Measurements from ENCODE around the gene NUCB2.

The NUCB2 gene

GRCh38 chr11:17328871-17329494 lies 52.4 kb downstream of the NUCB2 start:
- in situ Hi-C loops (cut with MboI; ENCODE audit: low sequenced_read_pairs), result no loop called here

GRCh38 chr11:17331669-17332068 lies 55.1 kb downstream of the NUCB2 start:
- in situ Hi-C loops (cut with MboI; ENCODE audit: low sequenced_read_pairs), result no loop called here

GRCh38 chr11:17333799-17334586 lies 57.5 kb downstream of the NUCB2 start:
- in situ Hi-C loops (cut with MboI; ENCODE audit: low sequenced_read_pairs), result no loop called here

DNA sequence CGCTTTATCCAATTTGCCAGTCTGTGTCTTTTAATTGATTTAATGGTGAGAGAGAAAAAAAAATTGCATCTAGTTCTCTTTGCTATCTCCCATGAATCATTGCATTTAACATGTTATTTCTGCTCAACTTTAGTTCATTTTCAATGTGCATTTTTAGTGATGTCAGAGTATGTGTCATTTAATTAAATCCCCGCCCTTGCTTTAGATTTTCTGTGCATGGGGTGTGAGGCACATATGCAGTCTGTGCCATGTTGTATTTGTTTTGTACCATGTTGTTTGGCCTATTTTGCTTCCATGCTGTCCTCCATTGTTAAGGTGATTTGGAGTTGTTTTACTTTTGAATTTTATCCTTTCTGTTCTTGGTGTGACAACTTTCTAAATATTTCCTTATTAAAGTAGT lies 66.7 kb downstream of the NUCB2 start:
- in situ Hi-C loops (cut with MboI; ENCODE audit: low sequenced_read_pairs), result no loop called here

DNA sequence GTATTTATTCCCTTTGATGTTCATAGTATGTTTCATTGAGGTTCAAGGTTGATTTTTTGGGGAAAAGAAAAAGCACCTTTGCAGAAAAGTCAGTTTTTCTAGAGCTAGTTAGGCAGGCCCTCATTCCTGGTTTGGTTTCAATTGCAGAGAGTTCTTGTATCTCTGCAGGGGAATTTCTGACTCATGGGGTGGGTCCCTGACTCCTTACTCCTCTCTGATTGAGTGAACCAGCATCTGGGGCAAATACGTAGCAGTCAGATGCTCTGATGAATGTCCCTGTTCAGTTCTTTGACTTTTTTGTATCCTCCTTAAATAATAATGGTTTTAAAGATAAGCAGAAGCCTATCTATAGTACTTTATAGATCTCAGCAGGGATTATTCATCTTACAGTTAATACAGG lies 67.4 kb downstream of the NUCB2 start:
- in situ Hi-C loops (cut with MboI; ENCODE audit: low sequenced_read_pairs), result no loop called here

GRCh38 chr11:17347676-17348075 lies 71.1 kb downstream of the NUCB2 start:
- in situ Hi-C loops (cut with MboI; ENCODE audit: low sequenced_read_pairs), result no loop called here

DNA sequence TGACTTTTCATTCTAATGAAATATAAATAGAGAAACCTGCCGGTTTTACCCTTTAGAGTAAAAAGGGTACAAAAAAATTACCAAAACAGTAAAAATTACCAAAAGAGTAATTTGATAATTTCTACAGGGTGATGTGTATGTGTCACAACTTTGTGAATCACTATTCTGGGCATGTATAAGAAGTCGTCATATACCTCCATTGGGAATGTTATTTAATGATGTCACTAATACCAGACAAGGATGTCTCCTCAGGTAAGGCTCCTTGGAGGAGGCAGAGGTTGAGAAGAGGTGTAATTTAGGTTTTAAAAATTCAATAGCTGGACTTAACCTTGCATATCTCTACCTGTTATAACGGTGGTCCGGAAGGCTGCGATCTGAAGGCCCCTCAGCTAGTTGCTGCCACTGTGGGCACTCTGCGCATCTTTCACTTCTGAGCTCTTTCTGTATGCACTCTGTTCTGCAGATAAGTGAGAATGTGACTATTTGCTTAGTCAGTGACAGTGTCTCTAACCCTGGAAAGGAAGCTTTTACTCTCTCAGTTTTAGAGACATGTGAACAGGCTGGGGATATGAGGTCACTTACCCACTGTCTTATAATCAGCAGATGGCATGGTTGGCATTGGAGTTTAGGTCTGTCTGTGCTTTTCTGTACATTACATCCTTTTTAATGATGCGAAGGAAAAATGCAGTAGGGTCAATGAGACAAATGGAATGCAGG lies 74.1 kb downstream of the NUCB2 start:
- in situ Hi-C loops (cut with MboI; ENCODE audit: low sequenced_read_pairs), result no loop called here

GRCh38 chr11:17351172-17351509 lies 74.6 kb downstream of the NUCB2 start:
- in situ Hi-C loops (cut with MboI; ENCODE audit: low sequenced_read_pairs), result no loop called here

DNA sequence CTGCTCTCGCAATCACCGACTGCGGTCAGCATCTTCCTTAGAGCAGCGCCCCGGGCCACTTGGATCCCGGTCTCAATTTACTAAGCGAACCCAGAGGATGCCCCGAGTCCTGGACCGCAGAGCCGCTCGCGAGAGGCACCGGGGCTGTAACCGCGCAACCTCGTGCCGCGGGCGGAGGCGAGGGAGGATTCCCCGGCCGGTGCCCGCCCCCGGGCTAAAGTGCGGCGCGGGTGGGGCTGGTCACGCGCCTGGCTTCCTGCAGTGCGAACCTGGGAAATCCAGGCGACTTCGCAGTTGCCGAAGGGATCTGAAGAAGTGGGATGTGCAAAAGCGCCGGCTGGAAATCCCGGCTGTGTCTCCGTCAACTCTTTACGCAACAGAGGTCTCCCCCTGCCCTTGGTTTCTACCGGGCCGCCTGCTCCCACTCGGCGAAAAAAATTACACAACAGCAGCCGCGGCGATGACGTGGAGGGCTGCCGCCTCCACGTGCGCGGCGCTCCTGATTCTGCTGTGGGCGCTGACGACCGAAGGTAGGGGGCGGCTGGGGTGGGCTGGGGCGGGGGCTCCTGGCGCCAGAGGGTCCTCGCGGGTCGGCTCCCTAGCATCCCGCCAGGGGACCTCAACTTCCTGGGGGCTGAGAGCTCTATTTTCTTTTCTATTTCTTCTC lies 75.1 kb downstream of the NUCB2 start, which contains the start of gene NCR3LG1:
Gene NCR3LG1, plus strand, starts transcription at position 291 of the 667 bp plus-strand sequence. Its CDS starts 170 bp downstream, at position 461.
- in situ Hi-C loops (cut with MboI; ENCODE audit: low sequenced_read_pairs), result no loop called here

GRCh38 chr11:17352950-17353820 lies 76.6 kb downstream of the NUCB2 start:
- in situ Hi-C loops (cut with MboI; ENCODE audit: low sequenced_read_pairs), result no loop called here

GRCh38 chr11:17353821-17354600 lies 77.5 kb downstream of the NUCB2 start:
- in situ Hi-C loops (cut with MboI; ENCODE audit: low sequenced_read_pairs), result no loop called here

DNA sequence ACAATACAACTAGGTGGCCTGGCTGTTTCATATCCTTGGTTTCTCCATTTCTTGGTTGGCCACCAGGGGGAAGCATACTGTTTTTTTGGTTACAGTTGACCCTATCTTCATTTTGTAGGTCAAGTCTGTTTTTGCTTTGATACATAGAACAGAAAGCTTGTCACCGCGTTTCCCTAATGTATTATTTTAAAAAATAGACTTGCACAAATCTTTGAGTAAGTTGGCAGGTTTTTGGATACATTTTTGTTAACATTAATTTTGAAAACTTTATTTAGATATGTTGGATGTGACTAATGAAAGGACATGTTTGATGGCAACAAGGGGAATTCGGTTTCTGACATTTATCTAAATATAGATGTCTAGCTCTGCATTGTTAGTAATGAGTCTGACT lies 78.1 kb downstream of the NUCB2 start:
- in situ Hi-C loops (cut with MboI; ENCODE audit: low sequenced_read_pairs), result no loop called here

DNA sequence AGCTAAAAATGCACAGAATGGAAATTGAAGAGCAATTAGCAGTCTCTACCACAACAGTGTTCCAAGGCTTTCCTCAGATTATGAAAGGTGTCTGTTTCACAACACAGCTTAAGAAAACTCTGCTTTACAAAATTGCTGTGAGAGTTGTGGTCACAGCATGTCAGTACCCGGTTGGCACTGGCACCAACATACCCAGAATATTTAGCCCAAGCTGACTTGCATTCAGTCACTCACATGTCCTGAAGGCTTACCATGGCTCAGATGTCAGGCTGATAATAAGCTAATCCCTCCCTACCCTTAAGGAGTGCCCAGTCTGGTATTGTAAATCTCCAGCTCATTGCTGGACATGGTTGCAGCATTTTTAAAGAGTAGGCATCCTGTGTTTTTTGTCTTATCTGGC lies 90.0 kb downstream of the NUCB2 start:
- in situ Hi-C loops (cut with MboI; ENCODE audit: low sequenced_read_pairs), result no loop called here

GRCh38 chr11:17368551-17368950 lies 92.0 kb downstream of the NUCB2 start:
- in situ Hi-C loops (cut with MboI; ENCODE audit: low sequenced_read_pairs), result no loop called here

DNA sequence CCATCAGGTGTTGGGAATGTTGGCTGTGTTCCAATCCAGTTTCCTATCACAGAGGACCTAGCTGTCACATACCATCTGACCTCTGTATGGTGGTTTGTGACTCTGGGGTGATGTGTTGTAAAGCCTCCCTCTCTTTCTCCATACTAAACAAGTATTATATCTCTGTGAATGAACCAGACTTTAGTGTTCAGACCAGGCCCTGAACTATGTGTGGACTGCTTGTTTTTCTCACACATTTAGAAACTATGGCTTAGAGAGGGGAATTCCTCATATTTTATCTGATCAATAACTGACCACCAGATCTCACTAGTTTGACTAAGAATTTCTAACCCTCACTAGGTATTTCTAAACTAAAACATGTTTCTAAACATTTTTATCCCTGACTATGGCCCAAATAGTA lies 92.6 kb downstream of the NUCB2 start:
- in situ Hi-C loops (cut with MboI; ENCODE audit: low sequenced_read_pairs), result no loop called here

- in situ Hi-C loops (cut with MboI; ENCODE audit: low sequenced_read_pairs), result no loop called here
These were observed 93.2 kb downstream of the NUCB2 start for GRCh38 chr11:17369684-17370243.

GRCh38 chr11:17371614-17372013 lies 95.1 kb downstream of the NUCB2 start:
- in situ Hi-C loops (cut with MboI; ENCODE audit: low sequenced_read_pairs), result no loop called here

GRCh38 chr11:17375547-17375946 lies 99.0 kb downstream of the NUCB2 start:
- in situ Hi-C loops (cut with MboI; ENCODE audit: low sequenced_read_pairs), result loop anchor here (25.0 kb wide), 1 partner anchor 137 kb away; no protein-coding TSS in a partner anchor

DNA sequence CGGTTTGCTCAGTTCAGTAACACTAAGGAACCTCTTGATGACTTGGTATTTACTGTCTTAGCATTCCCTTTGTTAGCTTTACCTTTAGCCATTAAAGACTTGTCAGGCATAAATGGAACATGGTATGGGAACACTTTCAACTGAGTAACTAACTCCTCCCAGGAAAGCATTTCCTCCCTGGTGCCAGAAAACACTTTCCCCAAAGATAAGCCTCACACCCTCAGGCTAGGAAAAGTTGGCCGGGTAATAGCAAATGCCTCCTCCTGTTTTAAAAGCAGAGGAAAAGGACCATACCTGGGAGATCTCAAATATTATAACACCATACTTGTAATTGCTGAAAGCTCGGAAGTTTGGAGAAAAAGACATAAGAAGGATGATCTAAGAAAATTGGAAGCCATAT lies 100.0 kb downstream of the NUCB2 start:
- in situ Hi-C loops (cut with MboI; ENCODE audit: low sequenced_read_pairs), result loop anchor here (25.0 kb wide), 1 partner anchor 136 kb away; no protein-coding TSS in a partner anchor

Data from HL-60/S4 treated with phorbol 12-myristate 13-acetate at 8.2 ng/mL for 4 days and 3 days (cell line).